KBM-7 (cell line): ENCODE data around the gene ATG5.

Source experiments
- DNase-seq: peaks from one replicate; pipeline ENCODE4 v3.0.0-alpha.2; 2015
- in situ Hi-C: fragments of 300-500 bp; cut with MboI; formaldehyde crosslinking; loops from 2 replicates; pipeline ENCODE4 v1.14.3; 2020; ENCODE audit warnings: low sequenced_read_pairs, low pct_unique_long_range_greater_than_20kb, mixed read lengths

Gene ATG5

GRCh38 chr6:106145144-106145543 lies 180.4 kb downstream of the ATG5 start:
- no peak for DNase-seq
- in situ Hi-C loops, result no loop called here

- in situ Hi-C loops, result no loop called here
- DNase-seq, result no peak
Measured at GRCh38 chr6:106143665-106144064, 181.9 kb downstream of the ATG5 start.

- in situ Hi-C loops, result no loop called here
- no peak for DNase-seq
Measured at GRCh38 chr6:106142876-106143431, 182.6 kb downstream of the ATG5 start.

- DNase-seq, result peak; percentile 79
- in situ Hi-C loops, result no loop called here
Measured at GRCh38 chr6:106141441-106142237, 183.9 kb downstream of the ATG5 start.

GRCh38 chr6:106138151-106138550 lies 187.4 kb downstream of the ATG5 start:
- in situ Hi-C loops, result no loop called here
- DNase-seq, result no peak

GRCh38 chr6:106136845-106137244 lies 188.7 kb downstream of the ATG5 start:
- no peak for DNase-seq

GRCh38 chr6:106135911-106136571 lies 189.5 kb downstream of the ATG5 start:
- DNase-seq, result no peak
- in situ Hi-C loops, result no loop called here

More at GRCh38 chr6:106136845-106137244, 188.7 kb downstream of the ATG5 start:
- in situ Hi-C loops, result no loop called here

- in situ Hi-C loops, result no loop called here
- DNase-seq, result no peak
Measured at GRCh38 chr6:106134906-106135634, 190.5 kb downstream of the ATG5 start.
